Nephron progenitor cell (in vitro differentiated cells): Measurements from ENCODE around the gene RNF208.

Experiments
- DNase-seq: peaks from one replicate; pipeline ENCODE4 v3.0.0; 2021
- H3K27ac Mint-ChIP-seq: 2 replicates; pipeline ENCODE4 v1.8.0; 2021; ENCODE audit warnings: mild to moderate bottlenecking, moderate library complexity, mixed read lengths
- H3K27me3 Mint-ChIP-seq: 2 replicates; pipeline ENCODE4 v1.8.0; 2021; ENCODE audit warnings: mild to moderate bottlenecking, low read depth, mixed read lengths; ENCODE audit not compliant: poor library complexity
- H3K36me3 Mint-ChIP-seq: 2 replicates; pipeline ENCODE4 v1.8.0; 2021; ENCODE audit warnings: low read depth, mixed read lengths
- H3K4me1 Mint-ChIP-seq: 2 replicates; pipeline ENCODE4 v1.8.0; 2021; ENCODE audit warnings: mixed read lengths
- H3K4me3 Mint-ChIP-seq: 2 replicates; pipeline ENCODE4 v1.8.0; 2021; ENCODE audit warnings: mild to moderate bottlenecking, moderate library complexity, mixed read lengths
- H3K9me3 Mint-ChIP-seq: 2 replicates; pipeline ENCODE4 v1.8.0; 2021; ENCODE audit warnings: mild to moderate bottlenecking, moderate library complexity, mixed read lengths
- TF ChIP-seq, protein P1 (sequence below): fragments of 200-600 bp; sonication (generic); IDR thresholded peaks from 2 replicates; pipeline ENCODE4 v1.5.0; 2021; ENCODE audit warnings: antibody characterized with exemption

Gene RNF208

DNA sequence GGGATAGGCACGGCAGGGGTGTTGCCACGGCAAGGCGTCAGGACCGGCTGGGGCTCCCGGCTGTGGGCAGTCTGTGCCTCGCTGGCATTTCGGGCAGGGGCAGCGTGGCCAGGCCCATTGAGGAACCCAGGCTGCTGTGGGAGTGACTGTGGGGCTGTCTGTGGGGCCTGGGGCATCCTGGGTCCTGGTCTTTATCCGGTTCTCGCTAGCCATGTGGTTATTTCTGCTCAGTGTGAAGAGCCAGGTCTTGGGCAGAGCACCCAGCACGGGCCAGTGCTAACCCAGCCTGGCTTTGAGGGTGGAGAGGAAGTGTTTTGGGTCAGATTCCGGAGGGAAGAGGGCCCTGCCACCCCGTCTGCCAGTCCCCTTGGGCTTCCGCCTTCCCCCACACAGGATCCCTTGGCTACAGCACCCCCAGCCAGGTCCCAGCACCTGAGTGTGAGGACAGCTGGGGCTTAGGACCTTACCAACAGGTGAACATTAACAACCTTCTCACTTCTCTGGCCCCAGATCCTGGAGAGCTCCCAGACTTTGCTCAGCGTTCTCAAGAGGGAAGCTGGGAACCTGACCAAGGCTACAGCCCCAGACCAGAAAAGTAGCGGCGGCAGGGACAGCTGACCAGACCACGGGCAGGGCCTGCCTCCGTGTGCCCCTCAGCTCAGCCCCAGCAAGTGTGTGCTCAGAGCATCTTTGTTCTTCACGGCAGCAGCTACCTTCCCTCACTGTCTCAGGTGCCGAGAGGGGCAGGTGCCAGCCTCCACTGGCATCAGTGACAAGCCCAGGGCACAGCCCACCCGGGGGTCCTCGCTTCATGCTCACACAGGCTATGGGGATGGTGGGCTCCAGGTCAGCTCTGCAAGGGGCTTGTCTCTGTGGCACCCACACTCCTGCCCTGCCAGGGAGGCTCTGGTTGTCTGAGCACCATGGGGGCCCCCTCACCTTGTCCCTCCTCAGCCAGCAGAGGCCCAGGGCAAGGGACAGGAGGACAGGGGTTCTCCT, 32.4 kb downstream of the RNF208 start:
- TF ChIP-seq, protein P1, sequence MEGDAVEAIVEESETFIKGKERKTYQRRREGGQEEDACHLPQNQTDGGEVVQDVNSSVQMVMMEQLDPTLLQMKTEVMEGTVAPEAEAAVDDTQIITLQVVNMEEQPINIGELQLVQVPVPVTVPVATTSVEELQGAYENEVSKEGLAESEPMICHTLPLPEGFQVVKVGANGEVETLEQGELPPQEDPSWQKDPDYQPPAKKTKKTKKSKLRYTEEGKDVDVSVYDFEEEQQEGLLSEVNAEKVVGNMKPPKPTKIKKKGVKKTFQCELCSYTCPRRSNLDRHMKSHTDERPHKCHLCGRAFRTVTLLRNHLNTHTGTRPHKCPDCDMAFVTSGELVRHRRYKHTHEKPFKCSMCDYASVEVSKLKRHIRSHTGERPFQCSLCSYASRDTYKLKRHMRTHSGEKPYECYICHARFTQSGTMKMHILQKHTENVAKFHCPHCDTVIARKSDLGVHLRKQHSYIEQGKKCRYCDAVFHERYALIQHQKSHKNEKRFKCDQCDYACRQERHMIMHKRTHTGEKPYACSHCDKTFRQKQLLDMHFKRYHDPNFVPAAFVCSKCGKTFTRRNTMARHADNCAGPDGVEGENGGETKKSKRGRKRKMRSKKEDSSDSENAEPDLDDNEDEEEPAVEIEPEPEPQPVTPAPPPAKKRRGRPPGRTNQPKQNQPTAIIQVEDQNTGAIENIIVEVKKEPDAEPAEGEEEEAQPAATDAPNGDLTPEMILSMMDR: no peak
- no peaks in the 10 kb centered on the region for H3K27me3 Mint-ChIP-seq
- peaks cover 4% of the 10 kb centered on the region for H3K36me3 Mint-ChIP-seq
- peak overlapping the region; percentile 99 for H3K27ac Mint-ChIP-seq
- H3K4me3 Mint-ChIP-seq: peak overlapping the region; percentile 96
- DNase-seq: no peak
- peaks cover 33% of the 10 kb centered on the region for H3K4me1 Mint-ChIP-seq
- H3K9me3 Mint-ChIP-seq: no peaks in the 10 kb centered on the region

DNA sequence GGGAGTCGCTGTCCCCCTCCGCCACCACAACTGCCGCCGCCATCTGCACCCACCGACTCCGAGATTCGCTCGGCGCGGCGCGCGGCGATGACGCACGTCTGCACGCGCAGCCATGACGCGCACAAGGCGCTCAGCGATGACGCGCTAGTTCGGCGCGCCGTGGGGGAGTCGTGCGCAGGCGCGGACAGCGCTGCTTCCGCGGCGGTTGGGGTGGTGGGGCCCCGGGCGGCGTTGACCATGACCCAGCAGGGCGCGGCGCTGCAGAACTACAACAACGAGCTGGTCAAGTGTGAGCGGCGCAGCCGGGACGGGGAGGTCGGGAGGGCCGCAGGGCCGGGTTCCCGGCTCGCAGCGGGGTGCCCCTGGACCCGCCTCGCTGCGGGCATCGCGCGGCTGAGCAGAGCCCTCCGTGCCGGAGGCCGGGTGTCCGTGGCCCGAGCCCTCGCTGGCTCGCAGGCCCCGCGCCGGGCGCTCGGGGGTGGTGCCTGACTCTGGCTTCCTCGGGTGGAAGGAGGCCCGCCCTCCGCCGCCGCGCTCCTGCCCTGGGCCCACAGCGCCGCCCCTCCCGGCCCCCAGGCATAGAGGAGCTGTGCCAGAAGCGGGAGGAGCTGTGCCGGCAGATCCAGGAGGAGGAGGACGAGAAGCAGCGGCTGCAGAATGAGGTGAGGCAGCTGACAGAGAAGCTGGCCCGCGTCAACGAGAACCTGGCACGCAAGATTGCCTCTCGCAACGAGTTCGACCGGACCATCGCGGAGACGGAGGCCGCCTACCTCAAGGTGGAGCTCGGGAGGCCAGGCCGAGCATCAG, 33.3 kb downstream of the RNF208 start, which contains the start of the genes ANAPC2 and SSNA1:
Gene ANAPC2, minus strand, starts transcription at position 71 of the 807 bp plus-strand sequence. Its CDS starts 28 bp downstream, at position 43.
Gene SSNA1, plus strand, starts transcription at position 187 of the 807 bp plus-strand sequence. Its CDS starts 51 bp downstream, at position 238.
- Mint-ChIP-seq H3K27me3 (no peaks in the 10 kb centered on the region), H3K36me3 (peaks cover 9% of the 10 kb centered on the region), H3K4me1 (peaks cover 33% of the 10 kb centered on the region), H3K9me3 (no peaks in the 10 kb centered on the region), H3K27ac (peak within 1 kb of the TSS; percentile 99), H3K4me3 (peak within 1 kb of the TSS; percentile 96)
- TF ChIP-seq, protein P1: no peak
- peak; percentile 97 for DNase-seq

DNA sequence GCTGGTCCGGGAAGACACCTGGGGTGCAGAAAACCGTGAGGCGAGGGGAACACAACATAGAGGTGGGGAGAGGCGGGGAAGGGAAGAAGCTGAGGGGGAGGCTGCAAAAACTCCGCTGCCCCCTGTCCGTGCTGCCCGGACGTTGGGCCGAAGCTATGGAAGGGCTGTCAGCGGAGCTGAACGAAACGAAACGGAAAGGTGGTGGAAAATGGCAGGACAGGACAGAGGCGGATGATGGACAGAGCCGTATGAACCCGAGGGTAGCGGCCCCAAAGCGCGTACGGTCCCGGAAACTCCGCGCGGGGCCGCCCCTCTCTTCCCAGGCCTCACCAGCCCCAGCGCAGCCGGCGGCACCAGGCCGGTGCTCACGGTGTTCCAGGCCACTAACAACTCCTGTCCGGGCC, 34.0 kb downstream of the RNF208 start:
- TF ChIP-seq, protein P1: no peak
- no peak for DNase-seq
- Mint-ChIP-seq H3K9me3 (no peaks in the 10 kb centered on the region), H3K27ac (peak overlapping the region; percentile 90), H3K36me3 (peaks cover 9% of the 10 kb centered on the region), H3K4me1 (peaks cover 33% of the 10 kb centered on the region), H3K4me3 (peak overlapping the region; percentile 93), H3K27me3 (no peaks in the 10 kb centered on the region)

DNA sequence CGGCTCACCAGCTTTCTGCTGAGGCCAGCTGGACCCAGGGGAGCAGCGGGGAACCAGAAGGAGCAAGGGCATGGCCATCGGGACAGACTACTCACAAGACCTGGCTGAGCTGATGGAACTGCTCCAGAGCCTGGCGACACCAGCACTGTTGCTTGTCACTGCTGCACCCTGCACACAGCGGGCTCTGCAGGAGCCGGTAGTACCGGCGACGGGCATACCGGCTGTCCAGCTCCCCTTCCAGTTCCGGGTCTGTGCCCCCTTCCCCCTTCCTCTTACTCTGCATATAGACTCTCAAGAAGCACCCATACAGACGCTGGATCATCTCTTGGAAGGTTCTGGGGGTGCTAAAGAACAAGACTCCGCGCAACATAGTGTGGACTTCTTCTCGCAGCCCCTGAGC, 34.7 kb downstream of the RNF208 start:
- Mint-ChIP-seq H3K27me3 (no peaks in the 10 kb centered on the region), H3K36me3 (peaks cover 9% of the 10 kb centered on the region), H3K9me3 (no peaks in the 10 kb centered on the region), H3K4me3 (peak overlapping the region; percentile 93), H3K4me1 (peaks cover 33% of the 10 kb centered on the region), H3K27ac (peak overlapping the region; percentile 90)
- TF ChIP-seq, protein P1: no peak
- no peak for DNase-seq

DNA sequence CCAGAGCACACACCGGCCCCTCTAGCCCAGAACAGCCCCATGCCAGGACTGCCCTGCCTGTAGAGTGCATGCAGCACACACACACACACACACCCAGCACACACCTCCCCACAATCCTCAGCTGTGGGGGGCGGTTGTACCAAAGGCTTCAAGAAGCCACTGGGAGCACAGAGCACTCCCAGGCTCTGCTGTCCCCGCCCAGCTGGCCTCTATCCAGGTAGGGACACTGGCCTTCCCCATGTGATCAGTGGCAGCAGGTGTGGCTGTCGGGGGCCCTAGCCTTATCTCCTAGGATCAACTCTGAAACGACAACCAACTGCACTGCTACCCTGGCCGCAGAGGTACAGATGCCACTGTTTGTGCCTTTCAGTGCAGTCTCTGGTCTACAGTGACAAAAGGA, 35.7 kb downstream of the RNF208 start:
- Mint-ChIP-seq H3K27ac (no peak overlapping the region), H3K9me3 (no peaks in the 10 kb centered on the region), H3K4me3 (peak overlapping the region; percentile 93), H3K36me3 (peaks cover 14% of the 10 kb centered on the region), H3K4me1 (peaks cover 33% of the 10 kb centered on the region), H3K27me3 (no peaks in the 10 kb centered on the region)
- DNase-seq: no peak
- TF ChIP-seq, protein P1: no peak
